Measurements from ENCODE around the gene CFAP410.
"Not testable (repeated sequence)": the region's sequence is repeated elsewhere in the genome, so short reads cannot be mapped to it uniquely, and the experiment has no call there.

Gene CFAP410

DNA sequence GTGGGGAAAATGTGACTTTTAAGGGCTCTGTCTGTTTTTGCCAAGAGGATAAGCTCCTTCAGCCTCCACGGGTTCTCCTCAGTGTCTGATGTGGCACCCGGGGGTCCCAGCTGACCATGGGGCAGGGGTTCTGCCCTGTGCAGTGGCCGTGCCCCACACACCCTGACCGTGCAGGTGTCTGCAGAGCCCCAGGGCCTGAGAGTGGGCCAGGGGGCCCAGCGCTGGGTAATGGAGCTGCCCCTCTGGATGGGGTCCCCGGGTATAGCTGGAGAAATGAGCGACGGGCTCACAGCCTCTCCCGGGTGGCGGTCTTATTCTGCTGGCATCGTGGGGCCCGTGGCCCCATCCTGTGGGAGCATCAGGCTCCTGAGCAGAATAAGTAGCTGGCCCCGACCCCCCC lies 42.3 kb downstream of the CFAP410 start:
- DNase-seq: no peak

DNA sequence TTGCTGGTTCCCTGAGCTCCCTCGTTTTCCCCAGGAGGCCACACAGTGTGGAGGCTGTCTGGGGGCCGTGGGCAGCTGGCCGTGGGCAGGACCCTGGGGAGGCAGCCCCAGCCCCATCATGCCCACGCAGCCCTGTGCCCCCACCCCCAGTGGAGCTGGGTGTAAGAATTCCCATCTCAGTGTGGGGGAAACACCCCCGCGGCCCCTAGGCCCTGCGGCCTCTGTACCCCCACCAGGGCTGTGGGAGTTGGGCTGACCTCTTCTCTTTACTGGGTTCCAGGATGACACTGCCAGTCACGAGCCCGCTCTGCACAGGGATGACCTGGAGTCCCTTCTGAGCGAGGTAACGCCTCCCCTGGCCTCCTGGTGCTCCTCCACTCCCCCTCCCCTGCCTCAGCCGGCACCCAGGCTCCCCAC lies 43.1 kb downstream of the CFAP410 start:
- DNase-seq: no peak

DNA sequence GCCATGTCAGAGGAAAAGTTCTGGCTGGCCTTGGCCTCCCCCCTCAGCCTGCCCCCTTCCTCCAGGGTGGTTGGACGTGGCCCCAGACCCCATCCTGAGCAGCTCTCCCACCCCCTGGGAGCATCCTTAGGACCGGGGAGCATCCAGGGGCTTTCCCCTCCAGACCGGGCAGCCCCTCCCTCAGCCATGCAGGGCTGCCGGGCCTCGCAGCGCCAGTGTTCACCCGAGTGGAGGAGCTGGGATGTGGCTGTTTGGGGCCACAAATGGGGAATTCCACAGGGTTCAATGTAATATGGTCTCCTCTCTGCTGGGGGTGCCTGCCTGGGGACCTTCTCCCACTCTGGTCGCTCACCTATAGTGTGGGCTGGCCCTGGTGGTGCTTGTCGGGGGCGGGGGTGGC lies 43.5 kb downstream of the CFAP410 start:
- DNase-seq: no peak

DNA sequence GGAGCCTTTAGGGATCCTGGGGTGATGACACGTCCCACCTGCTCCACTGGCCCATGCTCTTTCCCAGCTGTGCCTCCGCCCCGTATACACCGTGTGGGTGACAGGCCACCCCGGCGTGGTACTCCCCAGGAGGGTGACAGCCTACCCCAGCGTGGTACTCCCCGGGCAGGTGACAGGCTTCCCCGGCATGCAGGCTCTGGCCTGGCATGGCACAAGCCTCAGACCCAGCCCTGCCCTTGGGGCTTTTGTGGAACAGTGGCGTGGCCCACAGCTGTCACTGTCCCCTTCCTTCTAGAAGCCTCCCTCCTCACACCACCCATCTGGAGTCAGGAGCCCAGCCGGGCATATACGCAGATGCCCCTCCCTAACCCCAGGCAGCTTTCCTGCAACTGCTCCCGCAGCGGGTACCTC lies 44.0 kb downstream of the CFAP410 start:
- no peak for DNase-seq

DNA sequence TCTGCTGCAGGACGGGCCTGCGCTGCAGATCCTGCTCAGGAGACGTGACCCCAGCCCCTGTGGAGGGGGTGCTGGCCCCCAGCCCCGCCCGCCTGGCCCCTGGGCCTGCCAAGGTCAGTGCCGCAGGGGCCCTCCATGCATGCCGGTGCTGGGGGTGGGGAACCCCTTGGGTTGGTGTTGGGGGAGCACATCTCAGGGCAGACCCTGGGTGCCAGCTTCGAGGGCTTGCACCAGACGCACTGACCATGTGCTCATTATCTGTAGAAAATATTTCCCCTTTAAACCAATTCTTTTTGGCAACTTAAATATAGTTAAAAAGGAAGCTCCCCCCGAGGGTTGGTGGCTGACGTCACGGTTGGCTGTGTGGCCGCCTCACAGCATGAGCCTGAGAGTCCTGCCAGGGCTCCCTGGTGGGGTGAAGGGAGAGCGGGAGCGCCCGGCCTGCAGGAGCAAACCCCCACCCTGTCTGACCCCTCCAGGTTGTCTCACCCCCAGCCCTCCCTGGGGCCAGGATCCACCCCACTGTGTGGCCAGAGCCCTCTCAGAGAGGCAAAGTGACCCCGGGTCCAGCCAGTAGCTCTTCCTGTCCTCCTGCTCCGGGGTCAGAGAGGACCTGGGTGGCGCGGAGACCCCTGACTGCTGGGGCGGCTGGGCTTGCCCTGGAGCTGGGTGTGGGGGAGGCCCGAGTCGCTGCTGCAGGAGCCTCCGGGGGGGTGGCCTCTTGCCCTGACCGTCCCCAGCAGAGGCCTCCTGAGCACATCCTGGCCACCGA lies 44.6 kb downstream of the CFAP410 start:
- DNase-seq: no peak

DNA sequence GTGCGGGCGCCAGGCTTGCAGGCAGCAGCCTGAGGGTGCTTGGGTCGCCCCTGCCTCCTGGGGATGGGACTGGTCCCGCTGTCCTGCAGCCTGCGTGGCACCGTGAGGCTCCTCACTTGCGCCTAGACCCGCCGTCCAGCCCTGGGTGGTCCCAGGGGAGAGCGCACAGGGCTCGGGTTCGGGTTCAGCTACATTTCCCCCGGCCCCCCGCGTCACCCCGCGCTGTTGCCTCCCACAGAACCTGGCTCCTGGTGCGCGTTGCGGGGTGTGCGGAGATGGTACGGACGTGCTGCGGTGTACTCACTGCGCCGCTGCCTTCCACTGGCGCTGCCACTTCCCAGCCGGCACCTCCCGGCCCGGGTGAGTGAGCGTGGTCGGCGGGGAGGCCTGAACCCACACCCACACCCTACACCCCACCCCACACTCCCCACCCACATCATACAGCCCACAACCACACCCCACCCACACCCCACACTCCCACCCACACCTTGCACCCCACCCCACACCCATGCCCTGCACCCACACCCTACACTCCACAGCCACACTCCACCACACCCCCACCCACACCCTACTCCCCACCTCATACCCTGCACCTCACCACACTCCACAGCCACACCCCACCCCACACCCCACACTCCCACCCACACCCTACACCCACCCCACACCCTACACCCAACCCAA lies 45.5 kb downstream of the CFAP410 start:
- no peak for DNase-seq

DNA sequence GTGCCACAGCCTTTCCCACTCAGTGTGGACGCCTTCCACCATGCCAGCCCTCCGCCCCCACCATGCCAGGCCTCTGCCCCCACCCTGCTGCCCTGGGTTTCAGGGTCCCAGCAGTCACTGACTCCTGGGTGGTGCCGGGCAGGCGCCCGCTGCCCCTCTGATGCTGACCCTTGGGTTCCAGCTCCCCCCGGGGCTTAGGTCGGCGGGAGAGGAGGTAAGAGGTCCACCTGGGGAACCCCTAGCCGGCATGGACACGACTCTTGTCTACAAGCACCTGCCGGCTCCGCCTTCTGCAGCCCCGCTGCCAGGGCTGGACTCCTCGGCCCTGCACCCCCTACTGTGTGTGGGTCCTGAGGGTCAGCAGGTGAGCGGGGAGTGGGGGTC lies 46.4 kb downstream of the CFAP410 start:
- no peak for DNase-seq

DNA sequence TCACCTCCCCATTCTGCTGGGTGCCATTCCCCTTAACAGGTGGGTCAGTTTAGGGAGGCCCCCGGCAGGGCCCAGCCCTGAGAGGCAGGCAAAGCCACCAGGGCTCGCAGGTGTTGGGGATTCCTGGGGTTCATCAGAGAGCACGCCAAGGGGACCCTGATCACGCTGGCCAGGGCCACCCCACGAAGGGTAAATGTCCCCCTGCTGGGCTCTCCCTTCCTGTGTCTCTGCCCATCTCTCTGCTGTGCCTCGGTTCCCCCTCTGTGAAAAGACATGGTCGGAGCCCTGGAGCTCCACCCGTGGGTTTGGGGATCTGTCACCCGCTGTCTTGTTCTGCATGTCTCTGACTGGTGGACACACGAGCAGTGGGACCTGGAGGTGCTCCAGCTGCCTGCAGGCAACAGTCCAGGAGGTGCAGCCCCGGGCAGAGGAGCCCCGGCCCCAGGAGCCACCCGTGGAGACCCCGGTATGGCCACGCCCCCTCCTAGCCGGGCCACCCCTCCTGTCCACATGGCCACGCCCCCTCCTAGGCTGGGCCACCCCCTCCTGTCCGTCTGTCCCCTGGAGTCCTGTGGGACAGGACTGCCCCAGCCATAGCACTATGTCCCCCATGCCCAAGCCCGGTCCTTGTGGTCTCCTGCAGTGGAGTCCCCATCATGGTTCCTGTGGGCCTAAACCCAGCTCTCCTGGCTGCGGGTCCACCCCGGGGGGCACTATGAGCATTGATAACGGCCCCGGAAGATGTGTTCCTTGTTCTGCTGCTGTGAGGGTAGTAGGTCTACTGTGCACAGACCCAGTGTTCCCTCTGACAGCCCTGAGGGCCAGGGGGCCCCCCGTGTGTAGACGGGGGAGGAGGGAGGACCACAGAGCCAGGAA lies 47.0 kb downstream of the CFAP410 start:
- DNase-seq: no peak

DNA sequence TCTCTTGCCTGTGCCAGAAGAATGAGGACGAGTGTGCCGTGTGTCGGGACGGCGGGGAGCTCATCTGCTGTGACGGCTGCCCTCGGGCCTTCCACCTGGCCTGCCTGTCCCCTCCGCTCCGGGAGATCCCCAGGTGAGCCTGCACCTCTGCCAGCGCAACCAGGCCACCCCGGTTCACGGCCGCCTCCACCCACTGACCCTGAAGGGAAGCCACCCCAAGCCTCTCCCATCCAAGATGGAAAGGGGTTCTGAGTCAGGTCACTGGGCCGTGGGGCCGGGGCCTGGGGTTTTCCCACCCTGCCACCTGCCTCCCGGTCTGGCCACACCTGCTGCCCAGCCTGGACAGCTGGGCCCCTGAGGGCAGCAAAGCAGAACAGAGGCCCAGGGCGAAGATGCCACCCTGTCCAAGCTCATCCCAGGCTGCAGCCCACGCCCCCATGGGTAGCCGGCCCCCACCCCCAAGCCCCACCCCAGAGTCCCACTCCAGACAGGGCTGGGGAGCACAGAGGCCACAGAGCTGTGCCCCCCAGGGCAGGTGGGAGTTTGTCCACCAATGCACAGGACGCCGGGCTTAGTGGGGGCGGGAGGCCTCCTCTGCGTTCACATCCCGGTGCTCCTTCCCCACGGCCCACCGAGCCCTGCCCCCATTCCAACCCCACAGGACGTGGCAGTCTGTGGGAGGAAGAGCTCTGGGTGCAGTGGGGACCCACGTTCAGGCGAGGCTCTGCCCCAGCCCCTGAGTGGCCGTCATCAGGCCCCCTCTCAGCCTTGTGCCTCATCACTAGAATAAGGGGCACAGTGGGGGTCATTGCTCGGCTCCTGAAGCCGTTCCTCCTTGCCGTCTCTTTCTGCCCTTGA lies 47.9 kb downstream of the CFAP410 start:
- DNase-seq: no peak

DNA sequence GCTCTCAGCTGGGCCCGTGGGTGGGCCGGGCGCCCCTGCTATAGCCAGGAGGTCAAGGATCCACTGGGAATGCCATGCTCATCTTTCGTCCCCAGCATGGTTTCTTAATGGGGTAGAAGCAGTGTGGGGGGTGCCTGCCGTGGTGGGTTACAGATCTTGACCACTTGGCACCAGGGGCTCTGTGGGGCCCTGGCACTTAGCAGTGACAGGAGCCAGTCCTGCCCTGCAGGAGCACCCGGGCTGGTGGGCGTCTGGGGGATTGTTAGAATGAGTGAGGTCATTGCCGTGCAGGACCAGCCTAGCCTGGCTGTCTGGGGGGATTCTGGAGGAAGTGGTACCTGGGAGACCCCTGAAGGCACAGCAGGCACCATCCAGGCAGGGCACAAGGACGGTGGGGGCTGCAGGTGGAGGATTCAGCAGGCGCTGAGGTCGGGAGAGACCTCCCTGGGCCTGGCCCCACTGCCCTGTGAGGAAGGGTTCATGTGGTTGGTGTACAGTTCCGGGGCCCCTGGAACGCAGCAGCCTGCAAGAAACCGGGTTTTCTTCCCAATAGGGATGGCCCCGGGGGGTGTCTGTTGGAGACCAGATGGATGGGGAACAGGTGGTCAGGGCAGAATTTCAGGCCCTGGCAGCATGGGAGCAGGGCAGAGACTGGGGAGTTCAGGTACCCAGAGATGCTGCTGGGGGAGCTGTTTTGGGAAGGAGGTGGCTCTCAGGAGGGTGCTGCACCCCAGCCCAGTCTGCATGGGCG lies 48.7 kb downstream of the CFAP410 start:
- DNase-seq: no peak

DNA sequence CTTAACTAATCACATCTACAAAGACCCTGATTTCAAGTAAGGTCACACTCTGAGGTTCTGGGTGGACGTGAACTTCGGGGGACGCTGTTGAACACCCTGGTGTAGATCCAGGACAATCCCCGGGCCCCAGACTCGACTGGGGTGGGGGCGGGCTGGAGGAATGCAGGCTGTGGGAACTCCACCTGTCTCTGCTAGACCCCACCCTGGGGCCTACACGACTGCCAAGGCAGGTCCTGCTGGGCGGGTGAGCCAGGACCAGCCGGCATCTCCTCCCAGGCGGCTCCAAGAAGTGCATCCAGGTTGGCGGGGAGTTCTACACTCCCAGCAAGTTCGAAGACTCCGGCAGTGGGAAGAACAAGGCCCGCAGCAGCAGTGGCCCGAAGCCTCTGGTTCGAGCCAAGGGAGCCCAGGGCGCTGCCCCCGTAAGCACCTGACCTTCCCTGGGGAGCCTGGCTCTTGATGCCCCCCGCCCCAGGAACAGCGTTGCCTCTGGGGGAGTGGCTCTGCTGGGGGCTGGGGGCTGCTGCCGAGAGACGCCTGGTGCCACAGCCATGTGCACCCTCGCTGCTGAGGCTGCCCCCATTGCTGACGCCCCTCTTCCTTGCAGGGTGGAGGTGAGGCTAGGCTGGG lies 49.7 kb downstream of the CFAP410 start:
- no peak for DNase-seq

DNA sequence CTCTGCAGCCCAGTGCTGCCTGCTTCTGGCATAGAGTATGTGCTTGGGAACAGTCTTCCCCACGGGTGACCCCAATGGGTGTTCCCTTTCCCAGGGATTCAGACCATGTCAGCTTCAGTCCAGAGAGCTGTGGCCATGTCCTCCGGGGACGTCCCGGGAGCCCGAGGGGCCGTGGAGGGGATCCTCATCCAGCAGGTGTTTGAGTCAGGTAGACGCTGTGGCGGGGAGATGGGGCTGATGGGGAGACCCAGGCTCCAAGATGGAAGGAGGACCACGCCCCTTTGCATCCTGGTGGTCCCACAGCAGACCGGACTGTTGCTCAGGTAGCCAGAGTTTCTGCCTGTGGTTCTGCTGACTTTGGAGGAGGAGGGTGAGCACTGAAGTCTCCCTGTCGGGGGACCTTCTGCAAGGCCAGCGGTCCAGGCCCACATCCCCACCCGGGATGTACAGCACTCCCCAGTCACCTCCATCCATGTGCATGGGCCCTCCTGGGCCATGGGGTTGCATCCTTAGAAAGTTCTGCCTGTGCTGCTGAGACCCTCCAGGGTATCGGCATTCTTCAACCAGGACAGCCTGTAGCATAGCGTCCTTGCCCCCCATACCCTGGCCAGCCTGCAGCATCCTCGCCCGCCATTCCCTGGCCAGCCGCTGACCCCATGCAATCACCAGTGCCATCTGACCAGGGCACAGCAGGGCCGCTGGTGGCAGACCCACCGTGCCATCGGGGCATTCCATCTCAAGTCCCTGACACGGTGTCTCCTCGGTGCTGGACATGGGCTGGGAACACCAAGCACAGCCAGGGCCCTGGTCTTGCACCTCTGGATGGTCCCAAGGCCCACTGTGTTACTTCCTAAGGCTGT lies 50.7 kb downstream of the CFAP410 start:
- DNase-seq: no peak

DNA sequence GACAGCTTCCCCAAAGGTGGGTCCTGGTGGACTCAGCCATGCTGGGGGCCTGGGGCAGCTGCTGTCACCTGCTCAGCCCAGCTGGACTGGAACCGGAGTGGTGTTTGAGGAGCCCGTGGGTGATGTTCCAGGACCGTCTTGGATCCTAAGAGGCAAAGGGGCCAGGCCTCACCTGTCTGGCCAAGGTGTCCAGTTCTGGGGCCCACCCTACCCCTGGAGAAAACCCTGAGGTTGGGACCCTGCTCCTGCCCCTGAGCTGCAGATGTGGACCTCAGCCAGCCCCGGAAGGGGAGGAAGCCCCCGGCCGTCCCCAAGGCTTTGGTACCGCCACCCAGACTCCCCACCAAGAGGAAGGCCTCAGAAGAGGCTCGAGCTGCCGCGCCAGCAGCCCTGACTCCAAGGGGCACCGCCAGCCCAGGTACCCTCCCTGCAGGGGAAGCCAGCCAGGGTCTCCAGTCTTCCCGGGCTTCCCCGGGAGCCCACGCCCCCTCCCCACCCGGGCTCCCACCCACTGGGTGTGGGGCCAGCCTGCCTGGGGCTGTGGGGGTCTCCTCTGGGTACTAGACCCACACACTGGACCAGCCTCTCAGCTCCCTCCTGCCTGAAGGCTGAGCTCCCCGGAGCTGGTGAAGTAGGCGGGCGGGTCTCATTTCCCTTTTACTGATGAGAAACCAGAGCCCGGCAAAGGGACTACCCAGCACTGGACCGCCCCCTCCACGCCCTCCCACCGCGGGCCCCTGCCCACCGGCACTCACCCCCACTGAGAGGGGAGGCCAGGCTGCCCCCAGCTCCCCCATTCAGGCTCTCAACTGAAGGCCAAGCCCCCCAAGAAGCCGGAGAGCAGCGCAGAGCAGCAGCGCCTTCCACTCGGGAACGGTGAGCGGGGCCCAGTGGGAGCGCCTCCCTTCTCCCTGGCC lies 52.2 kb downstream of the CFAP410 start:
- no peak for DNase-seq

DNA sequence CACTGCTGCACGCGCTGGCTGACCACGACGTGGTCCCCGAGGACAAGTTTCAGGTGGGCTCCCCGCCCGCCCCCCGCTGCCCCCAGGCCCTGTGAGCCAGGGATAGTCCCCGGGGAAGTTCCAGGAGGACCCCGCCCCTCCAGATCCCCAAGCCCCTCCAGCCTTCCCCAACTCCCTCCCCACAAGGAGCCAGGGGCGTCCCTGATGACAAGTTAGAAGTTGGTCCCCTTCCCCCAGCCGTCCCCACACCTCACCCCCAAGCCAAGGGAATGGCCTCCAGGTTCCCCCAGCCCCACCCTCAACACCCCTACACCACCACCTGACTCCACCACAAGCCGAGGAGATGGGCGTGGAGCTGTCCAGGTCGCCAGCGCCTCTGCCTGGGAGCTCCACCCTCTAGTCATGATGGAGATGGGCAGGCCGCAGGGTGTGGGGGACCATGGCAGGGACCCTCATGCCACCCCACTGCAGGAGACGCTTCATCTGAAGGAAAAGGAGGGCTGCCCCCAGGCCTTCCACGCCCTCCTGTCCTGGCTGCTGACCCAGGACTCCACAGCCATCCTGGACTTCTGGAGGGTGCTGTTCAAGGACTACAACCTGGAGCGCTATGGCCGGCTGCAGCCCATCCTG lies 53.0 kb downstream of the CFAP410 start:
- no peak for DNase-seq

DNA sequence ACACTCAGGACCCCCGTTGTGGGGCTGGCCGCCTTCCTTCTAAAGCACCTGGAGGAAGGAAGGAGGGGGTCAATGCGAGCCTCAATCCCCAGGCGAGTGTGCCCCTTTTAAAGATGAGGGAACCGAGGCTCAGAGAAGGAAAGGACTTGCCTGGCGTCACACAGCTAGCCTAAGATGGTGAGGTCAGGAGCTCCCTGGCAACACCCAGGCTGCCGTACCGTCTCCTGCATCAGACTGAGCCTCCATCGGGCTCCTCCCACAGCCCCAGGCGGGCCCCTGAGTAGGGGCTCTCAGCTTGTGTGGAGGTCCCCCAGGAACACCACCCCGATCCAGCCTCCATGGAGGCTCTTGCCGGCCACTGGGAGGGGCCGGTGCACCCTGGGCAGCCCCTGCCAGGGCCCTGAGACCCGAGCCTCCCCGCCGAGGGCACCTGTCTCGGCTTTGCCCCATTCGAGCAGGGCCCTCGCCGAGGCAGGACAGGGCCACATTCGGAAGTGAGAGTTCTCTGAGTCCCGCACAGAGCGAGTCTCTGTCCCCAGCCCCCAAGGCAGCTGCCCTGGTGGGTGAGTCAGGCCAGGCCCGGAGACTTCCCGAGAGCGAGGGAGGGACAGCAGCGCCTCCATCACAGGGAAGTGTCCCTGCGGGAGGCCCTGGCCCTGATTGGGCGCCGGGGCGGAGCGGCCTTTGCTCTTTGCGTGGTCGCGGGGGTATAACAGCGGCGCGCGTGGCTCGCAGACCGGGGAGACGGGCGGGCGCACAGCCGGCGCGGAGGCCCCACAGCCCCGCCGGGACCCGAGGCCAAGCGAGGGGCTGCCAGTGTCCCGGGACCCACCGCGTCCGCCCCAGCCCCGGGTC lies 53.8 kb downstream of the CFAP410 start, which contains the start of gene AIRE:
Gene AIRE, plus strand, starts transcription at position 739 of the 855 bp plus-strand sequence. CDS start 131 bp downstream, outside the sequence.
- no peak for DNase-seq

DNA sequence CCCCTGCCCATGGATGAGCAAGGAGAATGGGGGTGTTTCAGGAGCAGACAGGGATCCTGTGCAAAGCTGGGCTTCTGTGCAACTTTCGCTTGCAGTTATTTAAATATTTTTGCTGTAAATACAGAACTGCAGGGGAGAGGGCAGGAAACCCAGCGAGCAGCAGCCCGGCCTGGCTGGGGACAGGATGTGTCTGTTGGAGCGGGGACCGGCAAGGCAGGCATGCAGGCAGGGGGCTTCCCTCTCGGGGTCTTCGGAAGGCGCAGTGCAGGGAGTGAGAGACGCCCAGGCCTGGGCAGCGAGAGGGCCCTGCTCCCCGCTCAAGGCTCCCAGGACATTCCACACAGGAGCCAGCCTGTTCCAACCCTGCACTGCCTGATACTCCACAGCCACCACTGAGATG lies 55.2 kb downstream of the CFAP410 start:
- no peak for DNase-seq

DNA sequence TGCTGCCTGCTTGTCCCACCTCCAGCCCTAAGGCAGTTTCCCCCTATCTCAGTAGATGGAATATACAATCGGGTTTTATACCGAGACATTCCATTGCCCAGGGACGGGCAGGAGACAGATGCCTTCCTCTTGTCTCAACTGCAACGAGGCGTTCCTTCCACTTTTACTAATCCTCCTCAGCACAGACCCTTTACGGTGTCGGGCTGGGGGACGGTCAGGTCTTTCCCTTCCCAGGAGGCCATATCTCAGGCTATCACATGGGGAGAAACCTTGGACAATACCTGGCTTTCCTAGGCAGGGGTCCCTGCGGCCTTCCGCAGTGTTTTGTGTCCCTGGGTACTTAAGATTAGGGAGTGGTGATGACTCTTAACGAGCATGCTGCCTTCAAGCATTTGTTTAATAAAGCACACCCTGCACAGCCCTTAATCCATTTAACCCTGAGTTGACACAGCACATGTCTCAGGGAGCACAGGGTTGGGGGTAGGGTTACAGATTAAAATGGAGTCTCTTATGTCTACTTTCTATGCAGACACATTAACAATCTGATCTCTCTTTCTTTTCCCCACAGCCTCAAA lies 55.9 kb downstream of the CFAP410 start:
- not testable (repeated sequence) for DNase-seq
